GM18870 (cell line): Measurements from ENCODE around the gene BASP1.
"Not testable (repeated sequence)": the region's sequence is repeated elsewhere in the genome, so short reads cannot be mapped to it uniquely, and the experiment has no call there.

Experiments used
- ATAC-seq: cut with Tn5 transposase; IDR thresholded peaks from one replicate; pipeline ENCODE4 v1.9.1; 2021; ENCODE audit warnings: moderate library complexity; ENCODE audit not compliant: unreplicated experiment

The BASP1 gene

GRCh38 chr5:17312358-17312757 lies 94.9 kb downstream of the BASP1 start:
- ATAC-seq, result no peak

- ATAC-seq, result no peak
Measured at GRCh38 chr5:17314907-17315471, 97.6 kb downstream of the BASP1 start.

- ATAC-seq, result no peak
Measured at GRCh38 chr5:17315710-17316221, 98.3 kb downstream of the BASP1 start.

DNA sequence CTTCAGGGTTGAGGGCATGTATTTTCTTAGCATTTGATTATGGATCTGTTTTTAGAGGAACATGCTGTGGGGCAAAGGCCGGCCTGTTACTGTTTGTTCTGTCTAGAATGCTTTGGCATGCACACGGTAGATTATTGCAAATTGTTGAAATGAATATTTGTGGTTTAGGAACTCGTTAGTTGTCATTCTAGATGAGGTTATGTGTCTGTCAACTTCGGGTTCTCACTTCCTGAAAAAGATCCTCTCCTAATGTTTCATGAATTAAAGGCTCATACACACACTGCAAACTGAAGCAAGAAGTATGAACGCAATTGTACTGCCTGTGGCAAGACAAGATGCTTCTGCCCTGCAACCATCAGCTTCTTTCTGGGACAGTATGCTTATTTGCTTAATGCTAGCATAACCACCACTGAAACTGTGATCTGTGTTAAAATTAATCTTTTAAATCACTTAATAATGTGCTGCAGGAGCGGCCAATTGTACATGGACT lies 99.6 kb downstream of the BASP1 start:
- ATAC-seq, result peak; percentile 80

DNA sequence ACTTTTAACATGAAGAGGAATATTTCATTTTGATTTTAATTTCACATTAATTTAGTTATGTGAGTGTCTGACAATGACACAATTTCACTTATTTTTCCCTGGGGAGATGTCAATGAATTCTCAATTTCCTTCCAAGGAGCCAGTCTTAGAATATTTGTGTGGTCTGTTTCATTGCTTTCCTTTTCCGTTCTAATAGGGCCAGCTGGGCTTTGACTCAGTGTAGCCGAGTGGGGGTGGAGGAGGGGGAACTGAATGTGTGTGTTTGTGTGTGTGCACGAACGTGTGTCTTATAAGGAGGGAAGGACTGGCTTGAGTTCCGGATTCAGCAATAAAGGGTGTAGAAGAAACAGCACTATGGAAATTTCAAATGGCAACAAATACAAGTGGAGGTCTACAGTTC lies 100.0 kb downstream of the BASP1 start:
- peak; percentile 22 for ATAC-seq

DNA sequence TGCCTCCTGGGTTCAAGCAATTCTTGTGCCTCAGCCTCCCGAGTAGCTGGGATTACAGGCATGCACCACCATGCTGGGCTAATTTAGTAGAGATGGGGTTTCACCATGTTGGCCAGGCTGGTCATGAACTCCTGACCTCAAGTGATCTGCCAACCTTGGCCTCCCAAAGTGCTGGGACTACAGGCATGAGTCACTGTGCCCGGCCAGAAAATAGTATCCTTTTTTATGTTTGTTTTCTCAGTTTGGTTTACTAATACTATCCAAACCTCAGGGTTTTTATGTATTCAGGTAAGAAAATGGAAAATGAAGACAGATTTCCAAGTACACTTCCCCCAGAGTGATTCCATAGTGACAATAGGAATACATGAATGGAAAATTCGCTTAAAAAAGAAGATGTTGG lies 101.7 kb downstream of the BASP1 start:
- ATAC-seq, result not testable (repeated sequence)

DNA sequence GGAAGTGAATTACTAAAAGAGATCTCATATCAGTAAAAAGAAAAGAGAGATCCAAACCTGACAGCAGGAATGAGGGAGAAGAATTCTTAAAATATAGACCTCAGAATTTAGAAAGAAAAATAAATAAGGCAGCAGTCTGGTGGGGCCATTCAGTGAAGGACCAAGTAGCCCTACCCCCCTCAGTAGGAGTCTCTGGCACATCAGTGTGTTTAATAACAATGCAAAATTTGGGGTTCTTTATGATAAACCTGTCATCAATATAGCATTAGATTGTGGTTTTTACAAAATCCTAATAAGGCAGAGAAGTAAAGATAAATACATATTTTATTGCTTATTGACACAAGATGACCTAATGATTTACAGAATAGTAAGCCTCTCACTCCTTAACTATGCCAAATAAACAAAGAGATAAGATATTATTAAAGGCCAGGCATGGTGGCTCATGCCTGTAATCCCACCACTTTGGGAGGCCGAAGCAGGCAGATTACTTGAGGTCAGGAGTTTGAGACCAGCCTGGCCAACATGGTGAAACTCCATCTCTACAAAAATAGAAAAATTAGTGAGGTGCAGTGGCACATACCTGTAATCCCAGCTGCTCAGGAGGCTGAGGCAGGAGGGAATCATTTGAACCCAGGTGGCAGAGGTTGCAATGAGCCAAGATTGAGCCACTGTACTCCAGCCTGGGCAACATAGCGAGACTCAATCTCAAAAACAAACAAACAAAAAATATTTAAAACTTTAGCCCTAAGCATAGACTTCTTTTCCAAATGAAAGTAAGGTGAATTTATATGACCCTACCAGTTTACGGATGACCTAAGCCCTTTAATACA lies 108.6 kb downstream of the BASP1 start:
- no peak for ATAC-seq
